Putamen (tissue), 1 donor: ENCODE results near the gene THBS4.

Experiments
- DNase-seq: peaks from one replicate; pipeline ENCODE4 v3.0.0-alpha.2; 2016; ENCODE audit warnings: low spot score

Gene THBS4

GRCh38 chr5:80048084-80048780 is 13.1 kb downstream of the THBS4 start:
- no peak for DNase-seq

GRCh38 chr5:80052464-80052863 is 17.3 kb downstream of the THBS4 start:
- no peak for DNase-seq

- no peak for DNase-seq
Measured at GRCh38 chr5:80054682-80055081, 19.5 kb downstream of the THBS4 start.

GRCh38 chr5:80055491-80056170 is 20.5 kb downstream of the THBS4 start:
- DNase-seq = no peak

GRCh38 chr5:80057099-80057498 is 22.0 kb downstream of the THBS4 start:
- no peak for DNase-seq

GRCh38 chr5:80057921-80058320 is 22.8 kb downstream of the THBS4 start:
- no peak for DNase-seq

GRCh38 chr5:80059354-80059980 is 24.3 kb downstream of the THBS4 start:
- no peak for DNase-seq

- no peak for DNase-seq
Measured at GRCh38 chr5:80060966-80061365, 25.8 kb downstream of the THBS4 start.

- DNase-seq = no peak
Measured at GRCh38 chr5:80061547-80061946, 26.4 kb downstream of the THBS4 start.

- DNase-seq = no peak
Measured at GRCh38 chr5:80064124-80064523, 29.0 kb downstream of the THBS4 start.

- DNase-seq = no peak
Measured at GRCh38 chr5:80067016-80067415, 31.9 kb downstream of the THBS4 start.

- DNase-seq = no peak
Measured at GRCh38 chr5:80067531-80068245, 32.5 kb downstream of the THBS4 start.

GRCh38 chr5:80068246-80068636 is 33.1 kb downstream of the THBS4 start:
- no peak for DNase-seq

GRCh38 chr5:80068775-80069174 is 33.6 kb downstream of the THBS4 start:
- no peak for DNase-seq

GRCh38 chr5:80069251-80069800 is 34.2 kb downstream of the THBS4 start:
- DNase-seq = no peak

- DNase-seq = no peak
Measured at GRCh38 chr5:80069918-80070318, 34.8 kb downstream of the THBS4 start.

GRCh38 chr5:80070338-80071056 is 35.3 kb downstream of the THBS4 start:
- no peak for DNase-seq

- no peak for DNase-seq
Measured at GRCh38 chr5:80071510-80072021, 36.4 kb downstream of the THBS4 start.

- no peak for DNase-seq
Measured at GRCh38 chr5:80072103-80073073, 37.2 kb downstream of the THBS4 start.
